Measurements from ENCODE around the gene ADAMTS7. TPM values are rescaled to one million over a fixed set of nuclear protein-coding genes. Genes with fewer than 3 reads are reported as not detected.
"Not testable (repeated sequence)": the region's sequence is repeated elsewhere in the genome, so short reads cannot be mapped to it uniquely, and the experiment has no call there.

ADAMTS7 gene, protein sequence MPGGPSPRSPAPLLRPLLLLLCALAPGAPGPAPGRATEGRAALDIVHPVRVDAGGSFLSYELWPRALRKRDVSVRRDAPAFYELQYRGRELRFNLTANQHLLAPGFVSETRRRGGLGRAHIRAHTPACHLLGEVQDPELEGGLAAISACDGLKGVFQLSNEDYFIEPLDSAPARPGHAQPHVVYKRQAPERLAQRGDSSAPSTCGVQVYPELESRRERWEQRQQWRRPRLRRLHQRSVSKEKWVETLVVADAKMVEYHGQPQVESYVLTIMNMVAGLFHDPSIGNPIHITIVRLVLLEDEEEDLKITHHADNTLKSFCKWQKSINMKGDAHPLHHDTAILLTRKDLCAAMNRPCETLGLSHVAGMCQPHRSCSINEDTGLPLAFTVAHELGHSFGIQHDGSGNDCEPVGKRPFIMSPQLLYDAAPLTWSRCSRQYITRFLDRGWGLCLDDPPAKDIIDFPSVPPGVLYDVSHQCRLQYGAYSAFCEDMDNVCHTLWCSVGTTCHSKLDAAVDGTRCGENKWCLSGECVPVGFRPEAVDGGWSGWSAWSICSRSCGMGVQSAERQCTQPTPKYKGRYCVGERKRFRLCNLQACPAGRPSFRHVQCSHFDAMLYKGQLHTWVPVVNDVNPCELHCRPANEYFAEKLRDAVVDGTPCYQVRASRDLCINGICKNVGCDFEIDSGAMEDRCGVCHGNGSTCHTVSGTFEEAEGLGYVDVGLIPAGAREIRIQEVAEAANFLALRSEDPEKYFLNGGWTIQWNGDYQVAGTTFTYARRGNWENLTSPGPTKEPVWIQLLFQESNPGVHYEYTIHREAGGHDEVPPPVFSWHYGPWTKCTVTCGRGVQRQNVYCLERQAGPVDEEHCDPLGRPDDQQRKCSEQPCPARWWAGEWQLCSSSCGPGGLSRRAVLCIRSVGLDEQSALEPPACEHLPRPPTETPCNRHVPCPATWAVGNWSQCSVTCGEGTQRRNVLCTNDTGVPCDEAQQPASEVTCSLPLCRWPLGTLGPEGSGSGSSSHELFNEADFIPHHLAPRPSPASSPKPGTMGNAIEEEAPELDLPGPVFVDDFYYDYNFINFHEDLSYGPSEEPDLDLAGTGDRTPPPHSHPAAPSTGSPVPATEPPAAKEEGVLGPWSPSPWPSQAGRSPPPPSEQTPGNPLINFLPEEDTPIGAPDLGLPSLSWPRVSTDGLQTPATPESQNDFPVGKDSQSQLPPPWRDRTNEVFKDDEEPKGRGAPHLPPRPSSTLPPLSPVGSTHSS (N-terminal part only)
- 10 to 100 TPM; 35.8 to 45.9 TPM for total RNA-seq
- long read RNA-seq, partial matches to known transcripts: 18 of 28 reads
- long read RNA-seq, other reads (novel, unspliced or antisense): 10 of 28 reads

DNA sequence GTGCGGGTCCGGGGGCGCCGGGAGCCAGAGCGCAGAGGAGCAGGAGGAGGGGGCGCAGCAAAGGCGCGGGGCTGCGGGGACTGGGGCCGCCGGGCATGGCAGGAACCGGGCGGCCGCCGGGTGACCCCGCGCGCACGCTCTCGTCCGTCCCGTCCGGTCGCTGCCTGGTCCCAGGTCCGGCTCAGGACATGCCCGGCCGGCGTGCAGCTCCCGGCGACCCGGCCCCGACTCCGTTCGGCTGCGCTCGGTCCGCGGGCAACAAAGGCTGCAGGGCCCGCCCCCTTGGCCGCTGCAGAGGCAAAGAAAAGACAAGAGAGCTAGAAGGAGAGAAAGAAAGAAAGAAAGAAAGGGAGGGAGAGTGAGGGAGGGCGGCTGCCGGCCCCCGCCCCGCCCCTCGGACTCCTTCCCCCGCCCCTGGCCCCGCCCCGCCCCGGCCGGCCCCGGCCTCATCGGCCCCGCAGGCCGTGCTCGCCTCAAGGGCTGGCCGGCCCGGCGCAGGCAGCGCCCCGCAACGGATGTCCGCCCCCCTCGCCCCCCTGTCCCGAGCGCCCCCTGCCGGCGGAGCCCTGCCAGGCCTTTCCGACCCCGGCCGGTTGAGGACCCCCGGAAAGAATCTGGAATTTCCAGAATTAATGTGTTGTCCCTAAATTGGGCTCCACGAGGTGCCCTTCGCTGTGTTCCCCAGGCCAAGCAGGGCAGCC, at the start of gene ADAMTS7:
Gene ADAMTS7 (minus strand): TSS at position 341 of the 701 bp plus-strand sequence. CDS start 244 bp downstream, at position 97.
- peak; percentile 83 for DNase-seq
- intact Hi-C loops (cut with DNase I): loop anchor here in 1 of 2 donors (5.0 kb wide), 2 partner anchors 46 to 59 kb away; no protein-coding TSS in a partner anchor

GRCh38 chr15:78859971-78860719, 48.9 kb upstream of the ADAMTS7 start:
- ATAC-seq (peak; percentile 80 to 95), DNase-seq (peak; percentile 72)
- intact Hi-C loops (cut with DNase I): loop anchor here in 1 of 2 donors (5.0 kb wide), 1 partner anchor 48 kb away; the partner anchor contains the start of gene ADAMTS7

More for the DNA sequence above, at the start of gene ADAMTS7:
- ATAC-seq: peak; percentile 88 to 91

DNA sequence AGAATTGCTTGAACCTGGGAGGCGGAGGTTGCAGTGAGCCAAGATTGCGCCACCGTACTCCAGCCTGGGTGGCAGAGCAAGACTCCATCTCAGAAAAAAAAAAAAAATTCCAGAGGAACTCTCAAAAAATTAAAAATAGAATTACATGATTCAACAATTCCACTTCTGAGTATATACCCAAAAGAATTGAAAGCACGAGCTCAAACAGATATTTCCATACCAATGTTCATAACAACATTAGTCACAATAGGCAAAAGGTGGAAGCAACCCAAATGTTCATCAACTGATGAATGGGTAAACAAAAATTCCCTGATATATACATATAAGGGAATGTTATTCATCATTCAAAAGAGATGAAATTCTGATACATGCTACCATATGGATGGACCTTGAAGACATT, 44.5 kb upstream of the ADAMTS7 start:
- intact Hi-C loops (cut with DNase I): loop anchor here in 1 of 2 donors (5.0 kb wide), 1 partner anchor 43 kb away; the partner anchor contains the start of gene ADAMTS7
- no peak for DNase-seq
- no peak for ATAC-seq

- DNase-seq (no peak), ATAC-seq (no peak)
- intact Hi-C loops (cut with DNase I): loop anchor here in 1 of 2 donors (5.0 kb wide), 1 partner anchor 43 kb away; the partner anchor contains the start of gene ADAMTS7
Observed at GRCh38 chr15:78854833-78855372, 43.6 kb upstream of the ADAMTS7 start.

GRCh38 chr15:78853500-78853899, 42.2 kb upstream of the ADAMTS7 start:
- ATAC-seq (no peak), DNase-seq (no peak)
- intact Hi-C loops (cut with DNase I): no loop called here

- intact Hi-C loops (cut with DNase I): no loop called here
- DNase-seq (no peak), ATAC-seq (no peak)
Observed at GRCh38 chr15:78850941-78851755, 39.9 kb upstream of the ADAMTS7 start.

DNA sequence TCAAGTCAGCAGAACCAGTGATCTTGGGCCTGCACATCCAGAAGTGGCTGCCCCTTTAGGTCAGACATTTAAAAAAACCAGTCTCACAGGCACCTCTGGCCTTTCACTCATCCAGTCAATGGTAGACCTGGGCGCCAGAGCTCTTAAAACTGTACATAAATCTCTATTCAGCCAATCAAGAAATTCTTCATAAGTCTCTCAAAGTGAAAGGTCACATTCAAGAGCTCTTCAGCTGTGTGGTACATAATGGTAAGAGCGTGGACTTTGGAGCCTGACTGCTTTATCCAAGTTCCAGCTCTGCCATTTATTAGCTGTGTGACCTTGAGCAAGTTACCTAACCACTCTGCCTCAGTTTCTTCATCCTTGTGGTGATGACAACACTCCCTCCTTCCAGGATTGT, 39.1 kb upstream of the ADAMTS7 start:
- ATAC-seq (no peak), DNase-seq (no peak)
- intact Hi-C loops (cut with DNase I): no loop called here

DNA sequence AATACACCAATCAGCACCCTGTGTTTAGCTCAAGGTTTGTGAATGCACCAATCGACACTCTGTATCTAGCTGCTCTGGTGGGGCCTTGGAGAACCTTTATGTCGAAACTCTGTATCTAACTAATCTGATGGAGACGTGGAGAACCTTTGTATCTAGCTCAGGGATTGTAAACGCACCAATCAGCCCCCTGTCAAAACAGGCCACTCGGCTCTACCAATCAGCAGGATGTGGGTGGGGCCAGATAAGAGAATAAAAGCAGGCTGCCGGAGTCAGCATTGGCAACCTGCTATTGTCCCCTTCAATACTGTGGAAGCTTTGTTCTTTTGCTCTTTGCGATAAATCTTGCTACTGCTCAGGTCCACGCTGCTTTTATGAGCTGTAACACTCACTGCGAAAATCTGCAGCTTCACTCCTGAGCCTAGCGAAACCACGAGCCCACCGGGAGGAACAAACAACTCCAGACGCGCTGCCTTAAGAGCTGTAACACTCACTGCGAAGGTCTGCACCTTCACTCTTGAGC, 36.2 kb upstream of the ADAMTS7 start:
- intact Hi-C loops (cut with DNase I); ATAC-seq; DNase-seq: not testable (repeated sequence)

DNA sequence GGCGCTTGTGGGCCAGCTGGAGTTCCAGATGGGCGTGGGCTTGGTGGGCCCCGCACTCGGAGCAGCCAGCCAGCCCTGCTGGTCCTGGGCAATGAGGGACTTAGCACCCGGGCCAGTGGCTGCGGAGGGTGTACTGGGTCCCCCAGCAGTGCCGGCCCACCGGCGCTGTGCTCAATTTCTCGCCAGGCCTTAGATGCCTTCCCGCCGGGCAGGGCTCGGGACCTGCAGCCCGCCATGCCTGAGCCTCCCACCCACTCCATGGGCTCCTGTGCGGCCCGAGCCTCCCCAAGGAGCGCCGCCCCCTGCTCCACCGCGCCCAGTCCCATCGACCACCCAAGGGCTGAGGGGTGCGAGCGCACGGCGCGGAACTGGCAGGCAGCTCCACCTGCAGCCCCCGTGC, 35.6 kb upstream of the ADAMTS7 start:
- DNase-seq; intact Hi-C loops (cut with DNase I); ATAC-seq: not testable (repeated sequence)

GRCh38 chr15:78842519-78842918, 31.3 kb upstream of the ADAMTS7 start:
- intact Hi-C loops (cut with DNase I): no loop called here
- DNase-seq (no peak), ATAC-seq (no peak)

DNA sequence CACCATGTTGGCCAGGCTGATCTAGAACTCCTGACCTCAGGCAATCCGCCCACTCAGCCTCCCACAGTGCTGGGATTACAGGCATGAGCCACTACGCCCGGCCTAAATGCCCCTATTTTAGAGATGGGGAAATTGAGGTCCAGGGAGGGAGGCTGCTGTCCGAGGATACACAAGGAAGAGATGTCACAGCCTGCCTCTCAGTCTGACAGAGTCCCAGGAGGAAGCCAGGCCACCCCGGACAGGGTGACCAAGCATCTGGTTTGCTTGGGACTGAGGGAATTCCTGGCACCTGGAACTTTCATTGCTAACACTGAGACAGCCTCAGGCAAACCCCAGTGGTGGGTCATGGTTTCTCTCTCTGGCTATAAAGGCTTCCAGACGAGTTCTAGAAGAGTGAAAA, 30.6 kb upstream of the ADAMTS7 start:
- intact Hi-C loops (cut with DNase I): no loop called here
- no peak for DNase-seq
- no peak for ATAC-seq

DNA sequence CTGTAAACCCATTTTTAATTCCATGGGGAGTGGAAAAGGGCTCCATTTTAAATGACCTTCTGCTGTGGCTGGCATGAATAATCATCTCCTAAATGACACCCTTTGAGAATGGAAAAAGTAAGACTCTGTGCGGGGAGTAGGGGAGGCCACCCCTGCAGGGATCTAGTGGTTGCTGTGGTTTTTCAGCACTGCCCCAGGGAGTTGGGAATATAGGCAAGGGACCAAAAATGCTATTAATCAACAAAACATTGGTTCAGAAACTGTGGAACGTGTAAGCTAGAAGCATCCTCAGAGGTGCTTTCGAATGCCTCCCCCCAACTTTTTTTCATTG, 30.1 kb upstream of the ADAMTS7 start:
- DNase-seq (no peak), ATAC-seq (no peak)
- intact Hi-C loops (cut with DNase I): no loop called here

GRCh38 chr15:78840661-78841375, 29.6 kb upstream of the ADAMTS7 start:
- DNase-seq (peak; percentile 33), ATAC-seq (peak; percentile 21 to 71)
- intact Hi-C loops (cut with DNase I): no loop called here

DNA sequence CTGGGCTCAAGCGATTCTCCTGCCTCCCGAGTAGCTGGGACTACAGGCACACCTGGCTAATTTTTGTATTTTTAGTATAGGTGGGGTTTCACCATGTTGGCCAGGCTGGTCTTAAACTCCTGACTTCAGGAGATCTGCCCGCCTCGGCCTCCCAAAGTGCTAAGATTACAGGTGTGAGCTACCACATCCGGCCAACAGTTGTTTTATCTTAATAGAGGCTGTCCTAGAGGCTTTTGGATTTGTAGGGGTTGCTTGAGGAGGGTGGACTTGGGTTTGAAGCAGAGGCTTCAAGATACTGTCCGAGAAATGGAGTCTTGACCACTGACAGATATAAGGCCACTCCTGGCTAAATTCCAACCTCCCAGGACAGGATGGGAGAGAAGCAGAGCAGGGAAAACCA, 27.9 kb upstream of the ADAMTS7 start:
- ATAC-seq; intact Hi-C loops (cut with DNase I); DNase-seq: not testable (repeated sequence)

DNA sequence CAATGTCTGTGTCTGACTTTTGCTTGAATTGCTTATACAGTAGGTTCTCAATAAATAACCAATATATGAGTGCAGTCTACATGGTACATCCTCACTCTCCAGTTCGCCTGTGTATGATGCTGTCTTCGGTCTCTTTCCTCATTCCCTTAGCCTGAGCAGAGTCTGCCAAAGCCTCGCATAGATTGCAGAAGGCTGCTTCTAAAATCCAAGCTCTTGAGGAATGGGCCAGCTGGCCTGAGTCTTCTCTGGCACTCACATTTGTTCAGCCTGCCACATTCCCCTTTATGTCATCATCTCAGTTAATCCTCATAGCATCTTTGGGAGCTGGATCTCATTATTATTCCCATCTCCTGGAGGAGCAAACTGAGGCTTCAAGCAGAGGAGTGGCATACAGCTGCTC, 27.2 kb upstream of the ADAMTS7 start:
- ATAC-seq (peak in 1 of 2 donors; percentile 83), DNase-seq (no peak)
- intact Hi-C loops (cut with DNase I): no loop called here

GRCh38 chr15:78837543-78837942, 26.3 kb upstream of the ADAMTS7 start:
- DNase-seq (no peak), ATAC-seq (no peak)

More at GRCh38 chr15:78837543-78837942, 26.3 kb upstream of the ADAMTS7 start:
- intact Hi-C loops (cut with DNase I): no loop called here

All from left cardiac atrium (tissue), 4 donors.